Effector memory CD4-positive, alpha-beta T cell (primary cell): ENCODE data around the gene BRPF1.

Experiments used
- DNase-seq, 3 donors: peaks; one replicate each; pipeline ENCODE4 v3.0.0-alpha.2; 2020
- H3K27ac ChIP-seq: 2 replicates; pipeline ENCODE4 v1.7.0; 2013; ENCODE audit warnings: mild to moderate bottlenecking, low read length, moderate library complexity; ENCODE audit not compliant: insufficient read depth, poor library complexity, severe bottlenecking
- H3K27me3 ChIP-seq: replicated peaks from 2 replicates; pipeline ENCODE4 v1.7.0; 2013; ENCODE audit warnings: mild to moderate bottlenecking, low read length; ENCODE audit not compliant: insufficient read depth, control insufficient read depth, poor library complexity, severe bottlenecking
- H3K36me3 ChIP-seq: 2 replicates; pipeline ENCODE4 v1.7.0; 2013; ENCODE audit warnings: mild to moderate bottlenecking, low read length, moderate library complexity; ENCODE audit not compliant: control insufficient read depth, insufficient read depth
- H3K4me1 ChIP-seq: 2 replicates; pipeline ENCODE4 v1.7.0; 2013; ENCODE audit warnings: low read length, mild to moderate bottlenecking; ENCODE audit not compliant: control insufficient read depth, insufficient read depth, poor library complexity, severe bottlenecking
- H3K4me3 ChIP-seq: 2 replicates; pipeline ENCODE4 v1.7.0; 2013; ENCODE audit warnings: low read length, low read depth, mild to moderate bottlenecking; ENCODE audit not compliant: insufficient read depth, poor library complexity, severe bottlenecking
- H3K9me3 ChIP-seq: 2 replicates; pipeline ENCODE4 v1.7.0; 2013; ENCODE audit warnings: mild to moderate bottlenecking, low read length, moderate library complexity; ENCODE audit not compliant: control insufficient read depth

The BRPF1 gene

GRCh38 chr3:9776896-9777693, 45.6 kb downstream of the BRPF1 start:
- H3K9me3 ChIP-seq, result no peaks in the 10 kb centered on the region
- H3K27me3 ChIP-seq, result no peaks in the 10 kb centered on the region
- no peak overlapping the region for H3K4me3 ChIP-seq
- H3K27ac ChIP-seq, result no peak overlapping the region
- H3K4me1 ChIP-seq, result peaks cover 25% of the 10 kb centered on the region
- no peak for DNase-seq
- peaks cover 8% of the 10 kb centered on the region for H3K36me3 ChIP-seq

- no peak for DNase-seq
- H3K36me3 ChIP-seq, result peaks cover 9% of the 10 kb centered on the region
- peaks cover 25% of the 10 kb centered on the region for H3K4me1 ChIP-seq
- H3K27me3 ChIP-seq, result no peaks in the 10 kb centered on the region
- no peak overlapping the region for H3K27ac ChIP-seq
- no peak overlapping the region for H3K4me3 ChIP-seq
- no peaks in the 10 kb centered on the region for H3K9me3 ChIP-seq
Observed at GRCh38 chr3:9777694-9778021, 46.1 kb downstream of the BRPF1 start.

DNA sequence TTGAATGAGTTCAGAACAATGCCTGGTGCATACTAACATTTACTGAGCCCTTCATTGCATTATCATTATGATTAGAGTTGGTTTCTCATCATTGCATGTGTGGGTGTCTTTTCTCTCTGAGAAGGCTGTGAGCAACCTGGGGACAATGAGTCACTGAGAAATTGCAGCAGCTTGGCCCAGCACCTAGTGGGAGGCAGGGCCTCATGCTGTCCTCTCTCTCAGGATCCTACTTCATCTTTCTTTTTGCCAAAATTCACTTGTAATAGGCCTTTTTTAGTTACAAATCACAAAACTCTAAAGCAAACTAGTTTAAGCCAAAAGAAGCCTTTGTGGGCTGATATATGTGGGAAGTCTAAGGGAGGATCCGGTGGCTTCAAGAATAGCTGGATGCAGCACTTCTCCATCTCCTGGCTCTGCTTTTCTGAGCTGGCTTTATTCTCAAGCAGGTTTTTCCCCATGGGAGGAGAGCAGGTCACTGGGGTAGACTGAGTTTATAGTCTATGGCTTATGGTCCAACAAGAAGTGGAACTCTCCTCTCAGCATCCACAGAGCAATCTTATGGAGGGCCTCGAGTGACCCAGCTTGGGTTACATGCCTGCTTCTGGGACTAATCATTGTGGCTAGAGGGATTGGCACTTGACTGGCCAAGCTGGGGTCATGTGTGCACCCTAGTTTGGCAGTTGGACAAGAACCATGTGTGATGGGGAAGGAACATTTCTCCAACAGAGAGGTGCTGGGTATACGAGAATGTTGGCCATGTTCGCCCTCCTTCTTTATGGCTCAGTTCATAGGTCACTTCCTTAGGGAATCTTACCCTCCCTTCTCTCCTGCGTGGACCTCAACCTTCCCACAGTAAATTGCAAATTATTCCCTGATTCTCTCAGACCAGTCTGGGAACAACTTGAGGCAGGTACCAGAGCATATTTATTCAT, 46.9 kb downstream of the BRPF1 start:
- Histone ChIP-seq H3K4me1 (peaks cover 25% of the 10 kb centered on the region), H3K27me3 (no peaks in the 10 kb centered on the region), H3K9me3 (no peaks in the 10 kb centered on the region), H3K4me3 (no peak overlapping the region), H3K27ac (no peak overlapping the region), H3K36me3 (peaks cover 9% of the 10 kb centered on the region)
- DNase-seq, result no peak

DNA sequence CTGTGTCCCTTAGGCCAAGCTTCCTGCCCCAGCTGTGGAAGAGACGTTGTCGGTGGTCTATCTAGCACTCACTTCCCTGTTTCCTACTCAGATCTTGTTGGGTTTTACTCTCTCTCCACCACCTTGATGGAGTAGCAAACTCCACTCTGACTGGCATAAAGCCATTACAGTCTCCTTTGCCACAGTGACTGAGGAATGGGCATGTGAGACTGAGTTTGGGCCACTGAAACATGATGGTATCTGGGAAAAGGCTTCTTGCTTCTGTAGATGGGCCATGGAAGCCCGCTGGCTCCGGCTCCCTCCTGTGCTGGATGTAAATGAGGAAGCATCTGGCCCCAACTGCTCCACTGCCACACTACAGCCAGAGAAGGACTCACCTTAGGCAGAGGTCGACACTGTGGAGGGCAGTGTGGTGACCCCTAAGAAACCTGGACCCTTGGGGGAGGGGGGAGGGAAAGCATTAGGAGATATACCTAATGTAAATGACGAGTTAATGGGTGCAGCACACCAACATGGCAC, 47.6 kb downstream of the BRPF1 start:
- H3K27ac ChIP-seq, result no peak overlapping the region
- peaks cover 25% of the 10 kb centered on the region for H3K4me1 ChIP-seq
- H3K9me3 ChIP-seq, result no peaks in the 10 kb centered on the region
- H3K4me3 ChIP-seq, result no peak overlapping the region
- no peak for DNase-seq
- no peaks in the 10 kb centered on the region for H3K27me3 ChIP-seq
- peaks cover 15% of the 10 kb centered on the region for H3K36me3 ChIP-seq

DNA sequence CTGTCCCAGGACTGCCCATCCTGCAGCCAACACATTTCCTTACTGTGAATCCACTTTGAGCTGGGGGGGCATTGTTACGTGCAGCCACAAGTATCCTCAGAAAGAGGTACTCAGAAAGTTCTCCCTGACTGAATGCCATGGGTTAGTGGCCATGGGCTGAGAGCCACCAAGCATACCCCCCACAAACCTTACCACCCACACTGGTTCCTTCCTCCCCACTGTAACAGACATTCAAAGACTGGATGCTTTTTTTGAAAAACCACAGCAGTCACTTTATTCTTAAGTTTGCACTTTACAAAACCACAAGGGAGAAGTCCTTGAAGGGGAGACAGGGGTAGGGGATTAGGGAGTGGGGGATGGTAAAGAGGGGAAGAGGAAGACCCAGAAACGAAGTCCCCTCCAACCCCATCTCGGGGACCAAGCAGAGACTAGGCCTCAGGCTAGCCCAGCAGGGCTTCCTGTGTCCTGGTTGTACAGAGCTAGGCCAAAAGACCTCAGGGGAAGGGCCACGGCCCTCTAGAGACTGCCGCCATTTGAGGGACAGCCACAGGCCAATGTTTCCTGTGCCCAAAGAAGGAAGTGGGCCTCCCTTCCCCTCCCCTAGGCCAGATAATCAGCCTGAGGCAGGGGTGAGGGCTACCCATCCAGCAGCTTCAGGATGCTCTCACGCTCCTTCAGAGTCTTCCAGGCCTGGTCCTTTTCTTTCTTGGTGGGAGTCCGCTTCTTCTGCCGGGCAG, 48.4 kb downstream of the BRPF1 start:
- no peaks in the 10 kb centered on the region for H3K9me3 ChIP-seq
- H3K27me3 ChIP-seq, result no peaks in the 10 kb centered on the region
- peaks cover 16% of the 10 kb centered on the region for H3K36me3 ChIP-seq
- peaks cover 25% of the 10 kb centered on the region for H3K4me1 ChIP-seq
- H3K4me3 ChIP-seq, result peak overlapping the region; percentile 23
- peak overlapping the region; percentile 51 for H3K27ac ChIP-seq
- DNase-seq, result no peak

GRCh38 chr3:9780458-9780812, 48.9 kb downstream of the BRPF1 start:
- H3K27ac ChIP-seq, result peak overlapping the region; percentile 51
- H3K4me3 ChIP-seq, result peak overlapping the region; percentile 23
- H3K9me3 ChIP-seq, result no peaks in the 10 kb centered on the region
- no peak for DNase-seq
- no peaks in the 10 kb centered on the region for H3K27me3 ChIP-seq
- peaks cover 21% of the 10 kb centered on the region for H3K36me3 ChIP-seq
- peaks cover 25% of the 10 kb centered on the region for H3K4me1 ChIP-seq

DNA sequence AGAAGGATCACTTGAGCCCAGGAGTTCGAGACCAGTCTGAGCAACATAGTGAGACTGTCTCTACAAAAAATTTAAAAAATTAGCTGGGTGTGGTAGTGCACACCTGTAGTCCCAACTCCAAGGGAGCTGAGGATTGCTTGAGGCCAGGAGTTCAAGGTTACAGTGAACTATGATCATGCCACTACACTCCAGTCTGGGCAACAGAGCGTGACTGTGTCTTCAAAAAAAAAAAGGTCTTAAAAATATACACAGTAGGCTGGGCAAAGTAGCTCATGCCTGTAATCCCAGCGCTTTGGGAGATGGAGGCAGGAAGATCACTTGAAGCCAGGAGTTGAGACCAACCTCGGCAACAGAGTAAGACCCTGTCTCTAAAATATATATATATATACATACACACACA, 49.4 kb downstream of the BRPF1 start:
- H3K4me3 ChIP-seq, result no peak overlapping the region
- no peak overlapping the region for H3K27ac ChIP-seq
- peaks cover 25% of the 10 kb centered on the region for H3K36me3 ChIP-seq
- no peaks in the 10 kb centered on the region for H3K27me3 ChIP-seq
- no peaks in the 10 kb centered on the region for H3K9me3 ChIP-seq
- peaks cover 25% of the 10 kb centered on the region for H3K4me1 ChIP-seq
- no peak for DNase-seq

GRCh38 chr3:9781551-9781950, 50.0 kb downstream of the BRPF1 start:
- Histone ChIP-seq H3K27ac (no peak overlapping the region), H3K9me3 (no peaks in the 10 kb centered on the region), H3K4me3 (no peak overlapping the region), H3K4me1 (peaks cover 25% of the 10 kb centered on the region), H3K36me3 (peaks cover 31% of the 10 kb centered on the region), H3K27me3 (no peaks in the 10 kb centered on the region)
- DNase-seq, result no peak

GRCh38 chr3:9781978-9782603, 50.6 kb downstream of the BRPF1 start:
- H3K36me3 ChIP-seq, result peaks cover 35% of the 10 kb centered on the region

More at GRCh38 chr3:9781978-9782603, 50.6 kb downstream of the BRPF1 start:
- Histone ChIP-seq H3K27me3 (no peaks in the 10 kb centered on the region), H3K4me3 (no peak overlapping the region), H3K27ac (no peak overlapping the region), H3K9me3 (no peaks in the 10 kb centered on the region), H3K4me1 (peaks cover 25% of the 10 kb centered on the region)
- DNase-seq, result no peak
